GM12878 (cell line): ENCODE results near the gene RCC2. TPM values are rescaled to one million over a fixed set of nuclear protein-coding genes. Genes with fewer than 3 reads are reported as not detected.
A peak's percentile ranks its signal among the peaks of the same experiment; 100 is the strongest.

ENCODE experiments used
- BACH1 ChIP-seq: fragments of 450-650 bp; IDR thresholded peaks from 2 replicates; pipeline ENCODE4 v1.6.1; 2017; ENCODE audit warnings: mild to moderate bottlenecking, borderline replicate concordance
- BHLHE40 ChIP-seq, 2 experiments: fragments of 450-650 bp in 1 of 2; IDR thresholded peaks; 2 replicates each; pipeline ENCODE4 v1.6.1; 2011 to 2017; ENCODE audit warnings: low read depth in 2 of 2, borderline replicate concordance in 1 of 2, improper control_type of control experiment in 1 of 2, low read length in 1 of 2, mild to moderate bottlenecking in 1 of 2
- CBFB ChIP-seq: IDR thresholded peaks from 2 replicates; pipeline ENCODE4 v1.6.1; 2016; ENCODE audit warnings: antibody characterized with exemption, low read depth
- CBX5 ChIP-seq: sonication (generic); IDR thresholded peaks from 2 replicates; pipeline ENCODE4 v1.6.1; 2016; ENCODE audit warnings: low read depth, moderate library complexity, mild to moderate bottlenecking, inconsistent platforms
- E2F4 ChIP-seq: IDR thresholded peaks from 2 replicates; pipeline ENCODE4 v1.6.1; 2012; ENCODE audit warnings: low read depth, low read length, improper control_type of control experiment
- EGR1 ChIP-seq, 2 experiments: IDR thresholded peaks; 1 replicate in 1 of 2; 2 replicates in 1 of 2; pipeline ENCODE4 v1.6.1; 2011 to 2012; ENCODE audit warnings: low read depth in 2 of 2, low read length in 2 of 2, borderline replicate concordance in 1 of 2, mild to moderate bottlenecking in 1 of 2, moderate library complexity in 1 of 2
- EZH2 ChIP-seq: IDR thresholded peaks from 2 replicates; pipeline ENCODE4 v1.6.1; 2012; ENCODE audit warnings: low read depth, mild to moderate bottlenecking, control low read depth, inconsistent platforms, low read length, borderline replicate concordance; ENCODE audit not compliant: control insufficient read depth
- IRF3 ChIP-seq: fragments of 450-650 bp; IDR thresholded peaks from 2 replicates; pipeline ENCODE4 v1.6.1; 2014; ENCODE audit warnings: mild to moderate bottlenecking
- KDM1A ChIP-seq: fragments of 200-600 bp; sonication (generic); IDR thresholded peaks from 2 replicates; pipeline ENCODE4 v1.6.1; 2016; ENCODE audit warnings: borderline replicate concordance
- MLLT1 ChIP-seq: fragments of 450-650 bp; IDR thresholded peaks from 2 replicates; pipeline ENCODE4 v1.6.1; 2016; ENCODE audit warnings: mild to moderate bottlenecking
- MTA3 ChIP-seq: IDR thresholded peaks from 2 replicates; pipeline ENCODE4 v1.6.1; 2012; ENCODE audit warnings: low read length, inconsistent platforms, borderline replicate concordance
- NR2F1 ChIP-seq: fragments of 450-650 bp; conservative IDR thresholded peaks from 2 replicates; pipeline ENCODE4 v1.6.1; 2017; ENCODE audit warnings: mild to moderate bottlenecking
- NRF1 ChIP-seq: conservative IDR thresholded peaks from 2 replicates; pipeline ENCODE4 v1.6.1; 2011; ENCODE audit warnings: mild to moderate bottlenecking, low read depth, low read length, improper control_type of control experiment
- PAX8 ChIP-seq: fragments of 450-650 bp; IDR thresholded peaks from 2 replicates; pipeline ENCODE4 v1.6.1; 2017; ENCODE audit warnings: mild to moderate bottlenecking, moderate library complexity
- PKNOX1 ChIP-seq: fragments of 450-650 bp; IDR thresholded peaks from 2 replicates; pipeline ENCODE4 v1.6.1; 2016; ENCODE audit warnings: mild to moderate bottlenecking
- PML ChIP-seq: IDR thresholded peaks from 2 replicates; pipeline ENCODE4 v1.6.1; 2012; ENCODE audit warnings: low read length, inconsistent platforms
- RUNX3 ChIP-seq: IDR thresholded peaks from 2 replicates; pipeline ENCODE4 v1.6.1; 2012; ENCODE audit warnings: low read length, inconsistent platforms
- SKIL ChIP-seq: fragments of 450-650 bp; IDR thresholded peaks from 2 replicates; pipeline ENCODE4 v1.6.1; 2017; ENCODE audit warnings: mild to moderate bottlenecking, low read depth, inconsistent platforms; ENCODE audit not compliant: poor library complexity, severe bottlenecking
- SMARCA5 ChIP-seq: fragments of 450-650 bp; IDR thresholded peaks from 2 replicates; pipeline ENCODE4 v1.6.1; 2017; ENCODE audit warnings: mild to moderate bottlenecking
- TARDBP ChIP-seq: IDR thresholded peaks from 2 replicates; pipeline ENCODE4 v1.6.1; 2016; ENCODE audit warnings: borderline replicate concordance
- TCF3 ChIP-seq: IDR thresholded peaks from 2 replicates; pipeline ENCODE4 v1.6.1; 2012; ENCODE audit warnings: low read depth, mild to moderate bottlenecking, low read length, borderline replicate concordance; ENCODE audit not compliant: insufficient read depth
- ZBED1 ChIP-seq: IDR thresholded peaks from 2 replicates; pipeline ENCODE4 v1.6.1; 2016; ENCODE audit warnings: borderline replicate concordance
- ZNF207 ChIP-seq: fragments of 450-650 bp; IDR thresholded peaks from 2 replicates; pipeline ENCODE4 v1.6.1; 2014; ENCODE audit warnings: antibody characterized with exemption, mild to moderate bottlenecking, borderline replicate concordance
- ZNF274 ChIP-seq: IDR thresholded peaks from one replicate; pipeline ENCODE4 v1.8.0; 2011; ENCODE audit not compliant: insufficient read length, insufficient read depth
- polyA plus RNA-seq, 11 experiments: library from polyadenylated mRNA; depleted of rRNA in 4 of 11; unstranded in 6 of 11; stranded (reverse) in 5 of 11; fragments of >200 nt; fragmentation: Nextera tagmentation in 4 of 11; fragmentation: Illumina TruSeq in 1 of 11; extraction: Ambion mirVana in 4 of 11; extraction: Trizol in 1 of 11; gene quantifications; 1 replicate in 1 of 11; 2 replicates in 10 of 11; pipeline versions ENCODE4 v1.2.1 to v1.2.3, GENCODE V29; 2011 to 2016; ENCODE audit warnings: inconsistent platforms in 2 of 11, missing spikeins in 2 of 11, low read depth in 1 of 11
- total RNA-seq, 4 experiments: library from RNA; depleted of rRNA in 3 of 4; stranded (reverse); fragments of >200 nt in 3 of 4; fragmentation: Illumina TruSeq in 1 of 4; extraction: Trizol in 1 of 4; gene quantifications; 2 replicates each; pipeline versions ENCODE4 v1.2.1 to v1.2.3, GENCODE V29; 2013 to 2021

The RCC2 gene
- total and polyA plus RNA-seq, 10 of the 15 experiments (the other 5 are each of a cell fraction or from before 2014, with no cell fraction given), result 10.7 to 176 (median 85.5) TPM

- no peak for TF ChIP-seq CBFB
- TF ChIP-seq ZBED1, result no peak
- TF ChIP-seq PAX8, result no peak
- TF ChIP-seq E2F4, result no peak
- no peak for TF ChIP-seq MLLT1
- no peak for TF ChIP-seq MTA3
- TF ChIP-seq ZNF207, result no peak
- no peak for TF ChIP-seq TARDBP
- TF ChIP-seq PKNOX1, result no peak
- TF ChIP-seq KDM1A, result no peak
- peak in 1 of 2 experiments; percentile 72; a peak in 2 of 3 replicates for TF ChIP-seq EGR1 (IDR thresholded peaks at IDR 0.05; ENCODE audit: borderline replicate concordance in 1 of 2, low read depth in 2 of 2, low read length in 2 of 2)
- 0 out of 2 replicates have a peak, but pooled peaks have one; percentile 3 for TF ChIP-seq TCF3
- TF ChIP-seq IRF3, result no peak
- no peak for TF ChIP-seq PML
- no peak for TF ChIP-seq SMARCA5
- no peak for TF ChIP-seq SKIL
- TF ChIP-seq ZNF274, result no peak
- peak; percentile 43 for TF ChIP-seq NRF1
- no peak for TF ChIP-seq EZH2
- no peak for TF ChIP-seq CBX5
- TF ChIP-seq BACH1, result no peak
- 0 out of 2 replicates have a peak, but pooled peaks have one; percentile 27 for TF ChIP-seq NR2F1
- no peak for TF ChIP-seq RUNX3
- TF ChIP-seq BHLHE40 (IDR thresholded peaks at IDR 0.05; ENCODE audit: borderline replicate concordance in 1 of 2, low read depth in 2 of 2, low read length in 1 of 2), result peak in 1 of 2 experiments; percentile 52; a peak in 2 of 4 replicates
Measured at GRCh38 chr1:17437580-17438317, 1.7 kb downstream of the RCC2 start (continued).
